Fibroblast of skin of right biceps (primary cell): ENCODE results near the gene ASB10.

Experiments
- DNase-seq: peaks from one replicate; pipeline ENCODE4 v3.0.0-alpha.2; 2013

ASB10 gene

DNA sequence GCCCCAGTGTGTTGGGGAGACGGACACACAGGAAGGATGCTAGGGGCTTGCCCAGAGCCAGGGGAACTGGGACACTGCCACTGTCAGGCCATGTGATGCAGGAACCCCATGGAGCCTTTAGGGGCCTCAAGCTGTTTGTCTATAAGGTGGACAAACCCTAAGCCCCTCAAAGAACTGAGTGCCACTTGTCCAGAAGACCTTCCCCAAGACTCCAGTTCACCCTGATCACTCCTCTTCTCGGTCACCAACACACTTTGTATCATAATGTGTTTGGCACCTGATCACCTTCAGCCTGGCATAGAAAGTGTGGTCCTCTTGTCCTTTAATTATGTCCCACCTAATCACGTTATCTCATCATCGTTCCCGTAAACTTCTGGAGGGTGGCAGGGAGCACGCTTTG, 22.5 kb upstream of the ASB10 start:
- no peak for DNase-seq

DNA sequence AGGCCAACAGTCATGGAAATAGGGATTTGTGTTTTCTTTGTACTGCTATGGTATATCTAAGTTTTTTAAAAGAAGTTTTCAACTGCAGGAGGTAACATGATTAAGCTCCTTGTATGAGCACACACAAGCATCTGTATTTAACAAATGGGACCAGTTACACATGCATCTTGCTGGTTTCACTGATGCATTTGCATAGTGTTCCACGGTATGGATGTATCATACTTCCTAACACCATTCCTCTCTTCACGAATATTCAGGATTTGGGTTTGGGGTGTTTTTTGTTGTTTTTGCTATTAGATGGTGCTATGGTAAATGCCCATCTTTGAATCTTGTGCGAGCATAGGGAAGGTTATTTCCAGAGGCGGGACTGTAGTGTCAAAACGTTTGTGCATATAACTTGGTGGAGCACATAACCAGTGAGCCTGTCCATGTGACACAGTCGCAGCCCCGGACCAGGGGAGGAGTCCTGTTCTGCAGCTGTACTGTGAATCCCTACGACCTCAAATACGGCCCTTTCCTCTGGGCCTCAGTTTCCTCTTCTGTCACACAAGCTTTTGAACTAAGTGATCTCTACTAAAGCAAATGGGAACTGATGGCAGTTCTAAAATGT, 21.3 kb upstream of the ASB10 start:
- no peak for DNase-seq

DNA sequence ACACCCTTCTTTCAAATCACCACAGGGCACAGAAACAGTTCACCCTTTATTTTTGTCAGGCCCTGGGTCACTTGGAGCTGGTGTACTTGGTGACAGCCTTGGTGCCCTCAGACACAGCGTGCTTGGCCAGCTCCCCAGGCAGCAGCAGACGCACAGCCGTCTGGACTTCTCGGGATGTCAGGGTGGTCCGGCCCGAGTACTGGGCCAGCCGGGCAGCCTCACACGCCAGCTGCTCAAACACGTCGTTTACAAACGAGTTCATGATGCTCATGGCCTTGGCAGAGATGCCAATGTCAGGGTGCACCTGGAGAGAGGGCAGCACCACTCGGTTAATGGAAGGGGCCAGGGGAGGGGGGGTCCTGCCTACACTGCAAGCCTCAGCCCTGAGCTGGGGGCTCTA, 20.8 kb upstream of the ASB10 start:
- DNase-seq = no peak

DNA sequence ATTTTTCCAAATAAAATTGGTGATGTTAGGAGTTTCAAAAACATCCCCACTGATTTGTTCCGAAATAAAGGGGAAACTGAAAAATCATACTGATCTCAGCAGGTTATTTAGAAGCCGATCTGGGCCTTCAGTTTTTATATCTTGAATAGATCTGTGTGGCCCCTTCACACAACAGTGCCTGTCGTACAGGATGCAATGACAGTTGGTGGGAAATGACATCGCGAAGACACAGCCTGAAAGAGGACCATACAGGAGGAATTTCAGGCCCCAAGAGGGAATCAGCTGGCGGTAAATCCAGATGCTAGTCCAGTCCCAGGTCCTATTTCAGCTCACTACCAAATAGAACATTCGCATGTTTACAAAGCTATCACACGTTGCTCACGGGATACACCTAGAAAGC, 20.3 kb upstream of the ASB10 start:
- DNase-seq = no peak

DNA sequence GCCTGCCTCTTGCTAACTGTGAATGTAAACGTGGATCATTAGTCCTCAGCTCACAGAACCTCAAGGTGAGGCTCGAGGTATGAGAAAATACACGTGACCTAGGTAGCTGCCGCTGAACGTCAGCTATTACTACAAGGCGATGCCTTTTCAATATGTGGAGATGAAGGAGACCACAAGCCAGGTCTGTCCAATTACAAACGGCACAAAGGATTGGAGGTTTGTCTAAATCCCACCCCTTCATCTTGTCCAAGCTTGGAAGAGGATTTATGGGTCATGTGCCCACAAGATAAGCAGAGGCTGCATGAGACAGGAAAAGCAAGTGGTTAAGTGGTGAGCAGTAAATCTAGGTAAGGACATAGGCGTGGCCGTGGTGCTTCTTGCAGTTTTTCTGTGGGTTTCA, 19.9 kb upstream of the ASB10 start:
- no peak for DNase-seq

DNA sequence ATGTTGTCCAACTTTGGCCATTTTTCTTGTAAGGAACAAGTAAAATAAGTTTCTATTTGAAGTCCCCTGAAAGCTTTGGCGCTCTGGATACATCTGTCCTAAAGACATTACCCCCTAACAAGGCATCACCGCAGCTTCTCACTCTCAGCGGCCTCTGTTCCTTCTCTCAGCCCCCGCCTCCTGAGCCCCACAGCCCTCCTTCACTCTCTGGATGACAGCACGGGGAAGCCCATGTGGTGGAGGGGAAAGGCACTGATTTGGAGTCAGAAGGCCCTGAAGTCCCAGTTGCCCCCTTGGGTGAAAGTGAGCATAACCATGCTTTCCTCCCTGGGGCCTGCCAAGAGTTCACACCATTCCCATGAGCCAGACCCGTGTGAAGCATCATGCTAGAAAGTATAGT, 18.7 kb upstream of the ASB10 start:
- DNase-seq = no peak

DNA sequence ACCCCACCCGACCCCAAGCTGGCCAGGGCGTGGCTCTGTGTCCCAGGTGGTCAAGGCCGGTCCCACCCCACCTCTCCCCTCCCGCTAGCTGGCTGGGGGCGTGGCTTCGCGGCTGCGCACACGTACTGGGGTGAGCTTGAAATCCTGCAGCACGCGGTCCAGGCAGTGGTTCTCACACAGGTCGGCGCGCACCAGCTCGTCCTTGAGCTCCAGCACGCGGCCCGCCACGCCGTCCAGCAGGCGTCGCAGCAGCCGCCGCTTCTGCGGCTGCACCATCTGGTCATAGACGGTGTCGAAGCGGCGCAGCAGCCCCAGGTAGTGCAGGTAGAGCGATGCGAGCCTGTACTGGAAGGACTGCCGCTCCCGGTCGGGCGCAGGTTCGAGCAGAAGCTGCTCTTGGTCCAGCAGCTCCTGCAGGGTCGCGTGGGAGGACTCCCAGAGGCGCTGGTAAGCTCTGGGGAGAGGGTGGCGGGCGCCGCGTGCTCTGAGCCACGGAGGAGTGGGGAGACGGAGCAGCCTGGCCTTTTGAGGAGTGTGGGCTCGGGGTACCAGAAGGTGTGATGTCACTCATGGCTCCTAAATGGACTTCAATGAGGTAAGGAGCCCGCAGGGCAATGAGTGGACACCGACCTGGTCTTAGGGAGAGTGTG, 17.5 kb upstream of the ASB10 start:
- DNase-seq = no peak

DNA sequence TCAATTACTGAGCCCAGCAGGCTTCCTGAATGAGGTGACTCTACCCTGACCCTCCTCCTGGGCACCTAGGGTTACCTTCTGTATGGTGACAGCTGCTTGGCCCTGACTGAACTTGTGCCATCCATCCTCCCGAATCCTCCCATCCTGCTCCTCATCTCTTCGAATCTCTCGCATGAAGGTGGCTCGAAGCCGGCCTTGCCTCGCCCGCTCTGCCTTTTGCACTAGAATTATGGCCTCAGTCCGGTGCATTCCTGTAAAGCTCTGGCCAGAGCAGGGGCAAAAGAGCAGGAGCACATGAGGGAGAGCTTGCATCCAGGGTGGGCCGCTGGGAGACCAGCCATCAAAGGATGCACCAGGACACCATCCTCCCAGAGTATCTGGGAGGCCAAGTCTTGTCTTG, 15.8 kb upstream of the ASB10 start:
- DNase-seq = no peak

DNA sequence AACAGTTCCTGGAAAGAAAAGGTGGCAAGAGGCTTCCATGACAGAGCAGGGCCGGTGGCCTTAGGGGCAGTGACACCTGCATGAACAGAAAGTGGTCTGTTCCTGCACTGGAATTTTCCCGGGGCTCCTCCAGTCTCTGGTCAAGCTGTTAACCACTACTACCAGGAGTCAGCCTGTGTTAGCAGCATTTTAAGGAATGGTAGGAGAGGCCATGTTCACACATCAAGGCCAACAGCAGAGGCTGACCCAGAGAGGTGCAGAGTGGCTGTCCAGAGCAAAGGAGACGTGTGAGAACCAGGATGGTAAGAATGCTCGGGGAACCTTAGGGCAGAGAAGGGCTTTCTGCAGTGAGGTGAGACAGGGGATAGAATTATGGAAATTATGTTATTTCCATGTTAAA, 14.7 kb upstream of the ASB10 start:
- no peak for DNase-seq

DNA sequence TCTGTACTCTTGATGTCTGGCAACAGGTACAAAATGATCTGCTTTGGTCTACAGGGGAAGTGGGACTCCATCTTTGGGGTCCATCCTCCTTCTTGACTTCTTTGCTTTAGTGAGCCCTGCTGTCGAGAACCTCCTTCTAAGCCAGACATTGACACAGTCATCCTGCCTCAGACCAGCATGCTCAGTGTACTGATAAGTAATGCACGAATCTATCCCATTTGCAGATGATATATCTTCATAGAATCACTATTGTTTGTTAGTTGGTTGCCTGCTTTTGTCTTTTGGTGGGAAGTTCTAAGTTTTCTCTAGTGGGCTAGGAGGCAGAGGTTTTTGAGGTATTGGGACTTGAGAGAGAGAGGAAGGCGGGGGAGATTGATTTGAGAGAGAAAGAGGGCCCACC, 14.3 kb upstream of the ASB10 start:
- no peak for DNase-seq

DNA sequence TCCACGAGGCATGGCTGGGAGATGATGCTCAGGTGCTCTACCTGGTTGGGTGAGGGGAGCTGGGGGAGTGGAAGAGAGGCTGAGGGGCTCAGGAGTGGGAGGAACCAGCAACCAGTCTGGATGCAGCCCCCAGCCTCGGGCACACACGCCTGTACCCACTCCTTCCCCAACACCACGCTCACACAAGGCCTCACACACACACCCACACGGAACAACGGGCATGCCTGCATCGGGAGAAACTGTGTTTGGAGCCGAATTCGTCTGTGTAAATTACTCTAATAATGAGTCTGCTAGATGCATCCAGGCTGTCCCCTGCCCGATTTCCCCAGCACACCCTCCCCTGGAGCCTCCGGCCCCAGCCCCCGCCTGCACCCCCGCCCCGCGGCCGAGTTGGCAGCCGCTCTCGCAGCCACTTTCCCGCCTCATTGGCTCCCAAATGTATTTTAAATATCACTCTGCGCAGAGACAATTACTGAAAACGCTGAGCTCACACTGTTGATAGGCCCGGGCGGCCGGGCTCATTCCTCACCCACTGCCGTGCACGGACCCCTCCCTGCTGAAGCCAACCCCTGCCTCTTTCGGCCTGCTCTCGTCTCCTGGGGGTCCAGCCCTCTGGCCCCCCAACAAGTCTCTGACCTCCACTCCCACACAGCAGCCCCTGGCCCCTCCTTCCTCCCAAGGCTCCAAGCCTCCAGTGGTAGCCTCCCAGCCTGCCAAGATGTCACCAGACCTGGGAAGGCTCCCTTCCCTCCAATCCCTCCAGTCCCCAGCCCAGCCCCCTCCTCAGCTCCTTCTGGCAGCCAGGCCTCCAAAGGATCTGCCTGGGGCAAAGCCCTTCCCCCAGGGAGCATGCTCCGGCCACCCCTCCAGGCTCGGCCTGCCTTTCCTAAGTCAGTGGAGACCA, 12.1 kb upstream of the ASB10 start:
- no peak for DNase-seq

DNA sequence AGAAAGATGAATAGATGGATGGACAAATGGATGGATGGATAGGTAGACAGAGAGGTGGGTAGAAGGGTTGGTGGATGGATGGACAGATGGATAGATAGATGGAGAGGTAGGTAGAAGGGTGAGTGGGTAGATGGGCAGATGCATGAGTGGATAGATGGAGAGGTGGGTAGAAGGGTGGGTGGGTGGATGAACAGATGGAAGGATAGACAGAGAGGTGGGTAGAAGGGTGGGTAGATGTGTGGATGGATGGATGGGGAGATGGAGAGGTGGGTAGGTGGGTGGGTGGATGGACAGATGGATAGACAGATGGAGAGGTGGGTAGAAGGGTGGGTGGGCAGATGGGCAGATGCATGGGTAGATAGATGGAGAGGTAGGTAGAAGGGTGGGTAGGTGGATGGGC, 10.9 kb upstream of the ASB10 start:
- no peak for DNase-seq

DNA sequence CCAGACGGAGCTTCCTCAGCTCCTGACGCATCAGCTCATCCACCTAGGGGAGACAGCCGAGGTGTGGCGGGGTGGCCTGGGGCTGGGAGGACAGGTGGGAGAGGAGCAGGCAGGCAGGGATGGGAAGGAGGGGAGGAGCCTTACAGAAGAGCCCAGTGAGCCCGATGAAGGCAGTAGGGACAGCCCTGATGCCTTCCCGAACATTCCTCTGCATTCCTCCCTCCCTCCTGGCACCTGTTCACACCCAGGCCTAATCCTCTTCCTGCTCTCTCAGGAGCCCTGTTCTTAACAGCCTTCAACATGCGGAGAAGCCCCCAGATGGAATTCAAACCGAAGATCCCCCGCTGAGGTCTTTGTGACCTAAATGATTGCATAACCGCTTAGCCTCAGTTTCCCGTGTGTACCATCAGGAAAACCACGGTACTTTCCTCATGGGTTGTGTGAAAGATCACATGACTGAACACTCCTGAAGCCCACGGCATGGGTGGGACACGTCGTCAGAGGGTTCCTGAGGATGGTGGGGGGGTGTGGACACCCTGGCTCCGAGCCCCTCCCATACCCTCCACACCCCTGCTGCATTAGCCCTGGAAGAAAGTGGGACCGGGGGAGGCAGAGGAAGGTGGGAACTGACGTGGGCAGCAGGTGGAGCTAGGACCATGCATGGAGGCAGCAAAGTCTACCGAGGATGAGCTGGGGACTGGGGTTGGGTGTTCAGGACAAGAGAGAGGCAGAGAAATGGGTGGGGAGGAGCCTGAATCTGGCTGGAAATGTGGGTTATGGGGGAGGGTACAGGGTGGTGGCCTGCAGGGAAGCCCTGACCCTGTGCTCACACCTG, 8.8 kb upstream of the ASB10 start:
- DNase-seq = no peak

DNA sequence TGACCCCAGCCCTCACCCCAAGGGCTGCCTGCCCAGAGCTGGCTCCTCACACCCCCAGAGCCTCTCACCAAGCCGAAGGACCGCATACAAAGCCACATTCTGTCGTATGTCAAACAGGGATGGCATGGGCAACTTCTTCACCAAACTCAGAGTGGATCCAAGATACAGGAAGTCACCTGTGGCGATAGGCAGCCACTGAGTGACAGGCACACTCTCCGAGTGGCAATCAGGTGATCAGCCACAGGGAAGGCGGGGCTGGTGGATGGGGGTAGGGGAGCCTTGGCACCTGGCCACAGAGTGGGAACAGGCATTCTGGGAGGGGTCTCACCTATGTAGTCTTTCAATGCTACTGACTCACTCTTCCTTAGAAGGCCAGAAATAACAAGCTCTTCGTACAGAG, 7.1 kb upstream of the ASB10 start:
- no peak for DNase-seq

DNA sequence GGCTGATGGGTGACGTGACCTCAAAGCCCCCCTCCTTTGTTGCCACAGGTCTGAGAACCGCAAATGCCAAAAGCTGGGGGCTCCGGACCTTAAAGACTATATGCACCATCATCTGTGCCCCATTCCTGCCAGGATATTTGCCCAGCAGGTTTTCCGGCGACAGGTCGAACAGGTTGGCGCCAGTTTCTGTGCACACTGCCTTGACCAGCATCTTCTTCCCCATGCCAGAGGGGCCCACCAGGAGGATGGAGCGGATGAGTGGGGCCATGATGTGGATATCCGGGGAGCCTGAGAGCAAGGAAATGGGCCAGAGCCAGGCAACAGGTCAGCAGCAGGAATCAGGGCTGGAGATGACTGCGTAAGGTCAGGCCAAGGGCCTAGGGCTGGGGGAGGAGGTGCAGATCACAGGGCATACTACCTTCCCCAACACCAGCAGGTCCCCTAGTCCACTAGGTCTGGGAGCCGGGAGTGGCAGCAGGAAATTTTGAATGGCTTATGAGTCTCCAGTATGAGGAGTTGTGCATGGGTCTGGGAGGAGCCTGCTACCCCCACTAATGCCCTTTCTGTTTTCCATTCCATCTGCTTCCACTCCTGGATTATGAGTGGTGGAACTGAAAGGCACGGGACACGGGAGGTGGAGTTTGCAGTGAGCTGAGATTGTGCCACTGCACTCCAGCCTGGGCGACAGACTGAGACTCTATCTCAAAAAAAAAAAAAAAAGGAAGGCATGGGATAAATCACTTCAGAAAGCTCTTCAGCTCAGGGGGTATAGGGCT, 6.3 kb upstream of the ASB10 start:
- DNase-seq = no peak

DNA sequence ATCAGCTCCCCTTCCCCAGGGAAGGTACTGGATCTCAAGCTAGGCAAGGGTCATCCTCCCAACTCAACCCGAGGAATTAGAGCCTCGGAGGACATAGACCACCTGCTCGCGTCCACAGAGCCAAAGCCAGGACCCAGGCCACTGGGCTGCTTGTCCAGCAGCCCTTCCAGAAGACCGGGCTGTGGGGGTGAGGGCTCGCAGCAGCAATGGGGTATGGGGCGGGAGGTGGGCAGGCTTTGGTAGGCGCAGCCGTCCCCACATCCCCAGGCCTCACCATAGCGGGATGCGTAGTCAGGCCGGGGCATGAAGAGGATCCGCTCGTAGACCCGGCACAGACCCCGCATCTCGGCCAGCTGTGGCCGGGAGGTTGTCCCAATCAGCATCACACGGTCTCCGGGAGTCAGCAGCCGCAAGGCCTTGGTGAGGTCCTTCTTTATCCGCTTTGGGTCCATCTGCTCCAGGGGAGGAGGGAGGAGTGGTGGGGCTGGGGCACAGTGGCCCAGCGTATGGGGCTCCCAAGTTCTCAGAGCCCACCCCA, 5.0 kb upstream of the ASB10 start:
- DNase-seq = no peak

DNA sequence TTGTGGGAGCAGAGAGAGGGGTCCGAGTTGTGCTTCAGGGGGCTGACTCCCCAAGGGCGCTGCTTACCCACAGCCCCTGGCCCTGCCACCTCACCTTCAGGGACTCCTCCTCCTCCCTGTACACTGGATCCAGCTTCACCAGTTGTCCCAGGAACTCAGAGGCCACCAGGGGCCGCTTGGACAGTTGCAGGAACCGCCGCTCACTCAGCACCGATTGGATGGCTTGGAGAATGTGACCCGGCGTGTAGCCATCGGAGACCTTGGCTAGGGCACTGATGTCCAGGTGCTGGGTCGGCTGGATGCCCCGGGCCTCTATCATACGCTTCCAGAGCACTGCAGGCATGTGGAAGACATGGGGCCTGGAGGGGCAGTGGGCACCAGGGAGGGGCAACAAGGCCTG, 4.5 kb upstream of the ASB10 start:
- DNase-seq = no peak

DNA sequence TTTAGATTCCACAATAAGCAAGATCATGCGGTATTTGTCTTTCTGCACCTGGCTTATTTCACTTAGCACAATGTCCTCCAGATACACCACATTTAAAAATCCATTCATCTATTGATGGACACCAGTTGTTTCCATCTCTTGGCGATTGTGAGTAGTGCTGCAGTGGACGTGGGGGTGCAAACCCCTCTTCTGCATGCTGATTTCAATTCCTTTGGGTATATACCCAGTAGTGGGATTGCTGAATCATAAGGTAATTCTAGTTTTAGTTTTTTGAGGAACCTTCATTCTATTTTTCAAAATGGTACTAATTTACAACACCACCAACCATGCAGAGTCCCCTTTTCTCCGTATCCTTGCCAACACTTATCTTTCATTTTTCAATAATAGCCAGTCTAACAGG, 2.0 kb upstream of the ASB10 start:
- no peak for DNase-seq

DNA sequence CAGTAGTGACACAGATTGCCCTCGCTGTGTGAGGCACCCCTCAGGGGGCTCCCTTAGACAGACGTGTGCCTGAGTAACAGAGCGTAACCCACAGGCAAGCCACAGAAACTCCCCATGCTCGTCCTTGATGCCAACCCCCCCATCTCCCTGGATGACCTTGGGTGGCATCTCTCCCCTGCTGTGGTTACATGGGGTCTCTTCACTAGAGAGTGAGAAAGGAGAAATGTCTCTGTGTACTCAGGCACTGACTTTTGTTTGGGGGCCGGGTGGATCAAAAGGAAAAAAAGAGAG, 1.1 kb upstream of the ASB10 start:
- DNase-seq = no peak

DNA sequence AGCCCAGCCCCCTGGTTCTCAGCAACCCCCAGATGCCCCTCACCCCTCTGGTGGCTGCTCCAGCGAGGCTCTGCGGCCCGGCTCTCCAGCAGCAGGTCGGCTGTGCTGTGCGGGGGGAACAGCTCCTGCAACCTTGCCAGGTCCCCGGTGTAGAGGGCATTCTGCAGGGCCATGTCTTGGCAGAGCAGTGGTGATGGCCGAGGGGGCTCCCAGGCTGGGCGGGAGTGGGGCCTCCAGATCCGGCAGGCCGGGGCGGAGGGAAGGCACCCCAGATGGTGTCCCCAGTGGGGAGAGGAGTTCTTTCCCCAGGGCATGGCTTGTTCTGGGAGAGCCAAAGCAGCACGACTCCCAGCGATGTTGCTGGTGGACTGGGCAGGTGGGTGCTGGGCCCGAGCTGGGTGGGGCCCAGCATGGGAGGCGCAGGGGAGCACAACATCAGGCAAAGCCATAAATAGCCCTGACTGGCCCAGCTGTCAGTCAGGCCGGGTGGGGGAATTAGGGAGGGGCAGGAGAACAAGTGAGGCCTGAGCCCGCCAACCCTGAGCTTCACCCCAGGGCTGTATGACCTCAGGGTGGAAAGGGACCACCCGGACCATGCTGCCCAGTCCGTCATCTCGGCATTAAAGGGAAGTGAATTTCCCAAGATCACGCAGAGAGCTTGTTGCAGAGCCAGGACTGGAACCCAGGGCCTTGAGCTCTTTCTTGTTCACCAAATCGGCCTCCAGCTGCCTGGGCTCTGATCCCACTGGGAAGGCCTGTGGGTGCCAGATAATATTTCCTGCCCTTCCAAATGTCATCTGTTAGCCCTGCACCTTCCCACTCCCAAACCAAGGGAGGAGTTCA, 580 bp upstream of the ASB10 start:
- DNase-seq = no peak
